PFSK-1 (cell line): ENCODE results near the gene IL1RAPL2. TPM values are rescaled to one million over a fixed set of nuclear protein-coding genes. Genes with fewer than 3 reads are reported as not detected.

ENCODE experiments used
- FOXP2 ChIP-seq: optimal IDR thresholded peaks from 2 replicates; pipeline ENCODE3; 2011; ENCODE audit warnings: borderline replicate concordance, control low read depth, inconsistent platforms; ENCODE audit not compliant: insufficient read depth; ENCODE audit errors: extremely low read length, extremely low read depth
- POLR2AphosphoS5 ChIP-seq: IDR thresholded peaks from 2 replicates; pipeline ENCODE4 v1.6.1; 2012; ENCODE audit warnings: low read depth, mild to moderate bottlenecking, control low read depth, low read length, moderate library complexity
- REST ChIP-seq, 2 experiments: IDR thresholded peaks; 2 replicates each; pipeline versions ENCODE4 v1.6.1 to v1.8.0; 2011 to 2012; ENCODE audit warnings: low read depth in 2 of 2, low read length in 2 of 2, control low read depth in 1 of 2, inconsistent platforms in 1 of 2, mild to moderate bottlenecking in 1 of 2, moderate library complexity in 1 of 2; ENCODE audit not compliant: insufficient read depth in 1 of 2
- SIN3A ChIP-seq: IDR thresholded peaks from 2 replicates; pipeline ENCODE4 v1.6.1; 2012; ENCODE audit warnings: mild to moderate bottlenecking, low read length, moderate library complexity, borderline replicate concordance; ENCODE audit not compliant: insufficient read depth
- TAF1 ChIP-seq: IDR thresholded peaks from 2 replicates; pipeline ENCODE4 v1.6.1; 2012; ENCODE audit warnings: low read length, control low read depth, borderline replicate concordance; ENCODE audit not compliant: insufficient read depth
- polyA plus RNA-seq: library from polyadenylated mRNA; unstranded; fragments of >200 nt; gene quantifications from one replicate; pipeline ENCODE4 v1.2.1, GENCODE V29; 2012; ENCODE audit warnings: low read depth, missing spikeins; ENCODE audit not compliant: insufficient read length

Gene IL1RAPL2
- polyA plus RNA-seq, result not detected

- TF ChIP-seq FOXP2 (no peak), REST (IDR thresholded peaks at IDR 0.05; ENCODE audit: insufficient read depth in 1 of 2, low read depth in 2 of 2, low read length in 2 of 2) (no peak), POLR2AphosphoS5 (no peak), SIN3A (no peak), TAF1 (no peak)
These were observed at the start of gene IL1RAPL2 for GRCh38 chrX:104565791-104566680. Gene IL1RAPL2, plus strand, starts transcription at chrX:104566199.

GRCh38 chrX:104522386-104522785, 43.6 kb upstream of the IL1RAPL2 start:
- TF ChIP-seq TAF1 (no peak), REST (IDR thresholded peaks at IDR 0.05; ENCODE audit: insufficient read depth in 1 of 2, low read depth in 2 of 2, low read length in 2 of 2) (no peak), POLR2AphosphoS5 (no peak), FOXP2 (no peak), SIN3A (no peak)

GRCh38 chrX:104523858-104524257, 42.1 kb upstream of the IL1RAPL2 start:
- no peak for TF ChIP-seq FOXP2
- no peak for TF ChIP-seq POLR2AphosphoS5
- no peak for TF ChIP-seq TAF1
- no peak for TF ChIP-seq SIN3A
- no peak for TF ChIP-seq REST (IDR thresholded peaks at IDR 0.05; ENCODE audit: insufficient read depth in 1 of 2, low read depth in 2 of 2, low read length in 2 of 2)

- TF ChIP-seq REST (IDR thresholded peaks at IDR 0.05; ENCODE audit: insufficient read depth in 1 of 2, low read depth in 2 of 2, low read length in 2 of 2), result no peak
- TF ChIP-seq FOXP2, result no peak
- TF ChIP-seq SIN3A, result no peak
- no peak for TF ChIP-seq POLR2AphosphoS5
- TF ChIP-seq TAF1, result no peak
These were observed 26.9 kb upstream of the IL1RAPL2 start for GRCh38 chrX:104539081-104539480.
